Fibroblast of lung (primary cell): Measurements from ENCODE around the gene RRAS. TPM values are rescaled to one million over a fixed set of nuclear protein-coding genes. Genes with fewer than 3 reads are reported as not detected.

Experiments used
- DNase-seq, 2 donors: peaks; one replicate each; pipeline versions ENCODE4 v3.0.0 to v3.0.0-alpha.2; 2010; ENCODE audit warnings: low read depth in 2 of 2
- H2AFZ ChIP-seq: 2 replicates; pipeline ENCODE4 v1.5.1; 2012; ENCODE audit warnings: low read length, control low read depth, inconsistent platforms
- H3K27ac ChIP-seq: 2 replicates; pipeline ENCODE4 v1.5.1; 2011; ENCODE audit warnings: low read length, control low read depth; ENCODE audit not compliant: insufficient read depth
- H3K27me3 ChIP-seq: 2 replicates; pipeline ENCODE4 v1.5.1; 2011; ENCODE audit warnings: mild to moderate bottlenecking, low read length; ENCODE audit not compliant: control insufficient read depth, insufficient read depth
- H3K36me3 ChIP-seq: 2 replicates; pipeline ENCODE4 v1.5.1; 2011; ENCODE audit warnings: low read length; ENCODE audit not compliant: control insufficient read depth, insufficient read depth
- H3K4me1 ChIP-seq: 2 replicates; pipeline ENCODE4 v1.5.1; 2011; ENCODE audit warnings: low read length; ENCODE audit not compliant: control insufficient read depth, insufficient read depth; ENCODE audit errors: extremely low read depth
- H3K4me2 ChIP-seq: 2 replicates; pipeline ENCODE4 v1.5.1; 2011; ENCODE audit warnings: low read length, control low read depth; ENCODE audit not compliant: insufficient read depth; ENCODE audit errors: extremely low read depth
- H3K4me3 ChIP-seq, 4 experiments: fragments of 200-600 bp in 1 of 4; sonication (generic) in 1 of 4; replicated peaks in 1 of 4; 2 replicates each; pipeline ENCODE4 v1.5.1; 2011 to 2016; ENCODE audit warnings: low read length in 4 of 4, low read depth in 3 of 4, mild to moderate bottlenecking in 3 of 4, control low read depth in 2 of 4, inconsistent platforms in 1 of 4, mixed read lengths in 1 of 4; ENCODE audit not compliant: insufficient read depth in 1 of 4; ENCODE audit errors: control extremely low read depth in 1 of 4
- H3K79me2 ChIP-seq: 2 replicates; pipeline ENCODE4 v1.5.1; 2012; ENCODE audit warnings: mild to moderate bottlenecking, low read length, inconsistent platforms; ENCODE audit not compliant: control insufficient read depth, insufficient read depth
- H3K9ac ChIP-seq: 2 replicates; pipeline ENCODE4 v1.5.1; 2011; ENCODE audit warnings: mild to moderate bottlenecking, low read length, control low read depth; ENCODE audit not compliant: insufficient read depth
- H3K9me3 ChIP-seq: 2 replicates; pipeline ENCODE4 v1.5.1; 2012; ENCODE audit warnings: low read depth, low read length; ENCODE audit not compliant: control insufficient read depth, insufficient read depth
- H4K20me1 ChIP-seq: 2 replicates; pipeline ENCODE4 v1.5.1; 2011; ENCODE audit warnings: low read length; ENCODE audit not compliant: control insufficient read depth, insufficient read depth; ENCODE audit errors: extremely low read depth
- CTCF ChIP-seq, 2 donors: IDR thresholded peaks in 1 of 2; conservative IDR thresholded peaks in 1 of 2; 1 replicate in 1 of 2; 2 replicates in 1 of 2; pipeline ENCODE4 v1.5.1; 2011 to 2012; ENCODE audit warnings: low read length in 2 of 2, control low read depth in 1 of 2, inconsistent platforms in 1 of 2, low read depth in 1 of 2, mild to moderate bottlenecking in 1 of 2
- EZH2 ChIP-seq: IDR thresholded peaks from 2 replicates; pipeline ENCODE4 v1.5.1; 2012; ENCODE audit warnings: low read length, control low read depth, mild to moderate bottlenecking; ENCODE audit errors: missing control alignments
- polyA plus RNA-seq, 2 donors: library from polyadenylated mRNA; depleted of rRNA in 1 of 2; stranded (reverse) in 1 of 2; unstranded in 1 of 2; fragments of >200 nt; gene quantifications; 2 replicates each; pipeline ENCODE4 v1.2.1, GENCODE V29; 2011 to 2012; ENCODE audit warnings: missing spikeins in 1 of 2
- total RNA-seq: library from RNA; depleted of rRNA; stranded (reverse); fragments of >200 nt; gene quantifications from 2 replicates; pipeline ENCODE4 v1.2.1, GENCODE V29; 2014

RRAS gene
- total and polyA plus RNA-seq, 2 donors (not counting 1 experiment from before 2014, with no cell fraction given) = 60.1 to 129 TPM

- Histone ChIP-seq H3K27me3 (no peaks in the 10 kb centered on the region), H3K79me2 (no peaks in the 10 kb centered on the region), H3K4me1 (peaks cover 5% of the 10 kb centered on the region), H3K36me3 (peaks cover 25% of the 10 kb centered on the region), H3K9ac (no peak overlapping the region), H3K4me2 (no peak overlapping the region), H4K20me1 (no peaks in the 10 kb centered on the region), H2AFZ (no peak overlapping the region), H3K27ac (no peak overlapping the region), H3K9me3 (no peaks in the 10 kb centered on the region), H3K4me3 (no peak overlapping the region)
- no peak for DNase-seq
- TF ChIP-seq CTCF (conservative IDR thresholded peaks at IDR 0.05 in 1 of 2, IDR thresholded peaks at IDR 0.05 in 1 of 2; ENCODE audit: low read depth in 1 of 2, low read length in 2 of 2) (no peak), EZH2 (no peak)
Measured at GRCh38 chr19:49688531-49689132, 48.7 kb upstream of the RRAS start.

GRCh38 chr19:49687566-49688316, 47.8 kb upstream of the RRAS start:
- Histone ChIP-seq H3K36me3 (peaks cover 26% of the 10 kb centered on the region), H4K20me1 (no peaks in the 10 kb centered on the region), H3K4me2 (no peak overlapping the region), H3K9ac (no peak overlapping the region), H3K4me3 (no peak overlapping the region), H3K9me3 (no peaks in the 10 kb centered on the region), H3K4me1 (peaks cover 5% of the 10 kb centered on the region), H2AFZ (no peak overlapping the region), H3K27me3 (no peaks in the 10 kb centered on the region), H3K79me2 (no peaks in the 10 kb centered on the region), H3K27ac (no peak overlapping the region)
- TF ChIP-seq EZH2 = no peak
- TF ChIP-seq CTCF (conservative IDR thresholded peaks at IDR 0.05 in 1 of 2, IDR thresholded peaks at IDR 0.05 in 1 of 2; ENCODE audit: low read depth in 1 of 2, low read length in 2 of 2) = no peak
- DNase-seq = no peak

GRCh38 chr19:49687150-49687549, 47.2 kb upstream of the RRAS start:
- no peak for DNase-seq
- H3K36me3 ChIP-seq = peaks cover 26% of the 10 kb centered on the region
- no peak overlapping the region for H3K4me3 ChIP-seq
- peaks cover 5% of the 10 kb centered on the region for H3K4me1 ChIP-seq
- H3K79me2 ChIP-seq = no peaks in the 10 kb centered on the region
- no peaks in the 10 kb centered on the region for H3K9me3 ChIP-seq
- no peak overlapping the region for H2AFZ ChIP-seq
- no peak overlapping the region for H3K27ac ChIP-seq
- no peaks in the 10 kb centered on the region for H3K27me3 ChIP-seq
- no peaks in the 10 kb centered on the region for H4K20me1 ChIP-seq
- H3K4me2 ChIP-seq = no peak overlapping the region
- no peak for TF ChIP-seq CTCF (conservative IDR thresholded peaks at IDR 0.05 in 1 of 2, IDR thresholded peaks at IDR 0.05 in 1 of 2; ENCODE audit: low read depth in 1 of 2, low read length in 2 of 2)
- no peak for TF ChIP-seq EZH2
- H3K9ac ChIP-seq = no peak overlapping the region
